ENCODE measurements around the gene GOSR2. TPM values are rescaled to one million over a fixed set of nuclear protein-coding genes. Genes with fewer than 3 reads are reported as not detected.

The GOSR2 gene
- total and polyA plus RNA-seq, 2 donors (not counting 1 experiment from before 2014, with no cell fraction given): 49.5 to 72.8 TPM

DNA sequence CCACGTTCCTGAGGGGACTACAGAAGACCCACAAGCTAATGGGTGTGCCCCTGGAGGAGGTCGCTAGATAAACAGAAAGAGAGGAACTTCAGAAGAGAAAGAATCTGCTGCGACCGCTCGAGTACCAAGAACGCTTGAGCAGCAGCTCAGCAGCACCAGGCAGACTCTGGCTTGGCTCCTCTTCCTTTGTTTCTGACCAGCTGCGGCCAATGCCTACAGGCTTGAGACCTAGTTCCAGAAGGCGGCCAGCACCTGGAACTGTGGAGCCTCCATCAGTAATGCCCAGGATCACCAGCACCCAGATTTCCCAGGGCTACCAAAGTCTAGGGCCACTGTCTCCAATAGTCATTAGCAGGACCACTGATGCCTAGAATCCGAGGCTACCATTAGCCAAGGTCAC lies 26.0 kb upstream of the GOSR2 start:
- Histone ChIP-seq H3K9me3 (ENCODE audit: control insufficient read depth, insufficient read depth, low read depth, low read length) (no peaks in the 10 kb centered on the region), H2AFZ (ENCODE audit: low read length) (no peak overlapping the region), H3K27ac (ENCODE audit: insufficient read depth, low read length) (no peak overlapping the region), H3K36me3 (ENCODE audit: control insufficient read depth, insufficient read depth, low read length) (no peaks in the 10 kb centered on the region), H3K4me3 (replicated peaks in 1 of 4; ENCODE audit: control extremely low read depth in 1 of 4, insufficient read depth in 1 of 4, low read depth in 3 of 4, low read length in 4 of 4) (no peak overlapping the region), H4K20me1 (ENCODE audit: control insufficient read depth, extremely low read depth, insufficient read depth, low read length) (no peaks in the 10 kb centered on the region), H3K27me3 (ENCODE audit: control insufficient read depth, insufficient read depth, low read length) (peaks cover 30% of the 10 kb centered on the region), H3K9ac (ENCODE audit: insufficient read depth, low read length) (no peak overlapping the region), H3K4me1 (ENCODE audit: control insufficient read depth, extremely low read depth, insufficient read depth, low read length) (no peaks in the 10 kb centered on the region), H3K79me2 (ENCODE audit: control insufficient read depth, insufficient read depth, low read length) (no peaks in the 10 kb centered on the region), H3K4me2 (ENCODE audit: extremely low read depth, insufficient read depth, low read length) (no peak overlapping the region)
- no peak for DNase-seq (ENCODE audit: low read depth in 2 of 2)
- TF ChIP-seq, protein P1, sequence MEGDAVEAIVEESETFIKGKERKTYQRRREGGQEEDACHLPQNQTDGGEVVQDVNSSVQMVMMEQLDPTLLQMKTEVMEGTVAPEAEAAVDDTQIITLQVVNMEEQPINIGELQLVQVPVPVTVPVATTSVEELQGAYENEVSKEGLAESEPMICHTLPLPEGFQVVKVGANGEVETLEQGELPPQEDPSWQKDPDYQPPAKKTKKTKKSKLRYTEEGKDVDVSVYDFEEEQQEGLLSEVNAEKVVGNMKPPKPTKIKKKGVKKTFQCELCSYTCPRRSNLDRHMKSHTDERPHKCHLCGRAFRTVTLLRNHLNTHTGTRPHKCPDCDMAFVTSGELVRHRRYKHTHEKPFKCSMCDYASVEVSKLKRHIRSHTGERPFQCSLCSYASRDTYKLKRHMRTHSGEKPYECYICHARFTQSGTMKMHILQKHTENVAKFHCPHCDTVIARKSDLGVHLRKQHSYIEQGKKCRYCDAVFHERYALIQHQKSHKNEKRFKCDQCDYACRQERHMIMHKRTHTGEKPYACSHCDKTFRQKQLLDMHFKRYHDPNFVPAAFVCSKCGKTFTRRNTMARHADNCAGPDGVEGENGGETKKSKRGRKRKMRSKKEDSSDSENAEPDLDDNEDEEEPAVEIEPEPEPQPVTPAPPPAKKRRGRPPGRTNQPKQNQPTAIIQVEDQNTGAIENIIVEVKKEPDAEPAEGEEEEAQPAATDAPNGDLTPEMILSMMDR (conservative IDR thresholded peaks at IDR 0.05 in 1 of 2, IDR thresholded peaks at IDR 0.05 in 1 of 2; ENCODE audit: low read depth in 1 of 2, low read length in 2 of 2): no peak
- no peak for TF ChIP-seq EZH2 (IDR thresholded peaks at IDR 0.05; ENCODE audit: low read length, missing control alignments)

DNA sequence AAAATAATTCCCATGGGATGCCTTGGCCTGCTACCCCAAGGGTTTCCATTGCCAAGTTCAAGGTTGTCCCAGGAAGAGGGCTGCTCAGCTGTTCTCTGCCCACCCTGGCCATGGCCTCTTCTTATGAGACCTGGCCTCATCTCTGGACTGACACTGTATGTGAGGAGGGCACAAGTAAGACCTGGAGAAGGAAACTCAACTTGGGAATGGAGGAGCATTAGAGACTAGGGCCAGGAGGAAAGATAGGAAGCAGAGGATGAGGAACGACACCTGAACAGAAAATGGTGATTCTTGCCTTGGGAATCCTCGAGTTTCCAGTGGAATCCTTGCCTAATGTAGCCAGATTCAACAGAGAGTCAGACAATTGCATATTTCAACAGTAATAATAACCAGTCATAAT lies 24.6 kb upstream of the GOSR2 start:
- Histone ChIP-seq H3K4me3 (replicated peaks in 1 of 4; ENCODE audit: control extremely low read depth in 1 of 4, insufficient read depth in 1 of 4, low read depth in 3 of 4, low read length in 4 of 4) (no peak overlapping the region), H4K20me1 (ENCODE audit: control insufficient read depth, extremely low read depth, insufficient read depth, low read length) (no peaks in the 10 kb centered on the region), H2AFZ (ENCODE audit: low read length) (no peak overlapping the region), H3K27me3 (ENCODE audit: control insufficient read depth, insufficient read depth, low read length) (peaks cover 22% of the 10 kb centered on the region), H3K27ac (ENCODE audit: insufficient read depth, low read length) (no peak overlapping the region), H3K4me2 (ENCODE audit: extremely low read depth, insufficient read depth, low read length) (no peak overlapping the region), H3K9me3 (ENCODE audit: control insufficient read depth, insufficient read depth, low read depth, low read length) (no peaks in the 10 kb centered on the region), H3K79me2 (ENCODE audit: control insufficient read depth, insufficient read depth, low read length) (no peaks in the 10 kb centered on the region), H3K4me1 (ENCODE audit: control insufficient read depth, extremely low read depth, insufficient read depth, low read length) (no peaks in the 10 kb centered on the region), H3K9ac (ENCODE audit: insufficient read depth, low read length) (no peak overlapping the region), H3K36me3 (ENCODE audit: control insufficient read depth, insufficient read depth, low read length) (no peaks in the 10 kb centered on the region)
- TF ChIP-seq, protein P1 (conservative IDR thresholded peaks at IDR 0.05 in 1 of 2, IDR thresholded peaks at IDR 0.05 in 1 of 2; ENCODE audit: low read depth in 1 of 2, low read length in 2 of 2): no peak
- TF ChIP-seq EZH2 (IDR thresholded peaks at IDR 0.05; ENCODE audit: low read length, missing control alignments): no peak
- DNase-seq (ENCODE audit: low read depth in 2 of 2): no peak

GRCh38 chr17:46898860-46899259 lies 24.1 kb upstream of the GOSR2 start:
- no peak overlapping the region for H3K9ac ChIP-seq (ENCODE audit: insufficient read depth, low read length)
- no peak overlapping the region for H3K4me3 ChIP-seq (replicated peaks in 1 of 4; ENCODE audit: control extremely low read depth in 1 of 4, insufficient read depth in 1 of 4, low read depth in 3 of 4, low read length in 4 of 4)
- no peaks in the 10 kb centered on the region for H3K9me3 ChIP-seq (ENCODE audit: control insufficient read depth, insufficient read depth, low read depth, low read length)
- H3K27me3 ChIP-seq (ENCODE audit: control insufficient read depth, insufficient read depth, low read length): peaks cover 17% of the 10 kb centered on the region
- no peak overlapping the region for H2AFZ ChIP-seq (ENCODE audit: low read length)
- no peaks in the 10 kb centered on the region for H3K4me1 ChIP-seq (ENCODE audit: control insufficient read depth, extremely low read depth, insufficient read depth, low read length)
- no peaks in the 10 kb centered on the region for H3K79me2 ChIP-seq (ENCODE audit: control insufficient read depth, insufficient read depth, low read length)
- TF ChIP-seq, protein P1 (conservative IDR thresholded peaks at IDR 0.05 in 1 of 2, IDR thresholded peaks at IDR 0.05 in 1 of 2; ENCODE audit: low read depth in 1 of 2, low read length in 2 of 2): no peak
- no peak for TF ChIP-seq EZH2 (IDR thresholded peaks at IDR 0.05; ENCODE audit: low read length, missing control alignments)
- no peak for DNase-seq (ENCODE audit: low read depth in 2 of 2)
- H3K27ac ChIP-seq (ENCODE audit: insufficient read depth, low read length): no peak overlapping the region
- H3K36me3 ChIP-seq (ENCODE audit: control insufficient read depth, insufficient read depth, low read length): no peaks in the 10 kb centered on the region
- H3K4me2 ChIP-seq (ENCODE audit: extremely low read depth, insufficient read depth, low read length): no peak overlapping the region
- no peaks in the 10 kb centered on the region for H4K20me1 ChIP-seq (ENCODE audit: control insufficient read depth, extremely low read depth, insufficient read depth, low read length)

Measured in fibroblast of lung (primary cell).